PC-3 (cell line): Measurements from ENCODE around the gene RHOB. TPM values are rescaled to one million over a fixed set of nuclear protein-coding genes. Genes with fewer than 3 reads are reported as not detected.

Experiments used
- ATAC-seq: fragments of 200-7000 bp; cut with Tn5 transposase; 2 replicates; pipeline ENCODE4 v1.9.1; 2020; ENCODE audit warnings: mild to moderate bottlenecking, moderate library complexity
- BruUV-seq: library from RNA; stranded (reverse); fragments of 400-500 nt; replicated peaks from 2 replicates; lab custom pipeline; 2021; lab: Mats Ljungman, UMichigan
- CTCF ChIA-PET: fragments of 300-600 bp; sonication (Branson Sonifier 250); formaldehyde crosslinking; loops from one replicate; lab custom pipeline; 2022; ENCODE audit warnings: antibody characterized with exemption; lab: Charles Lee
- POLR2A ChIA-PET: fragments of 300-600 bp; sonication (Branson Sonifier 250); formaldehyde crosslinking; loops from one replicate; lab custom pipeline; 2022; ENCODE audit warnings: antibody characterized with exemption; ENCODE audit not compliant: unreplicated experiment; lab: Charles Lee
- DNase-seq: peaks from one replicate; pipeline ENCODE4 v3.0.0-alpha.2; 2015
- H2AFZ ChIP-seq: fragments of 300-600 bp; sonication (generic); 2 replicates; pipeline ENCODE4 v1.6.0; 2016; ENCODE audit warnings: antibody characterized with exemption, low read length
- H3F3A ChIP-seq: fragments of 300-600 bp; sonication (generic); one replicate; pipeline ENCODE4 v1.6.0; 2017; ENCODE audit warnings: antibody characterized with exemption, low read length, control low read depth, mild to moderate bottlenecking; ENCODE audit not compliant: unreplicated experiment
- H3K27ac ChIP-seq: fragments of 300-600 bp; sonication (generic); 2 replicates; pipeline ENCODE4 v1.5.1; 2016; ENCODE audit warnings: mild to moderate bottlenecking, low read length
- H3K27me3 ChIP-seq: fragments of 300-600 bp; sonication (generic); 2 replicates; pipeline ENCODE4 v1.6.1; 2016; ENCODE audit warnings: low read length, mixed read lengths
- H3K36me3 ChIP-seq: fragments of 300-600 bp; sonication (generic); 2 replicates; pipeline ENCODE4 v1.6.1; 2016; ENCODE audit warnings: low read depth, mixed run types, low read length, mixed read lengths
- H3K4me1 ChIP-seq: fragments of 300-600 bp; sonication (generic); 2 replicates; pipeline ENCODE4 v1.5.1; 2016; ENCODE audit warnings: low read length; ENCODE audit not compliant: insufficient read depth
- H3K4me2 ChIP-seq: fragments of 300-600 bp; sonication (generic); 2 replicates; pipeline ENCODE4 v1.6.0; 2016; ENCODE audit warnings: low read length
- H3K4me3 ChIP-seq: fragments of 300-600 bp; sonication (generic); 2 replicates; pipeline ENCODE4 v1.5.1; 2016; ENCODE audit warnings: mild to moderate bottlenecking, low read length, mixed read lengths
- H3K79me2 ChIP-seq: fragments of 300-600 bp; sonication (generic); 2 replicates; pipeline ENCODE4 v1.6.1; 2017; ENCODE audit warnings: low read length, mixed read lengths
- H3K9ac ChIP-seq: fragments of 300-600 bp; sonication (generic); 2 replicates; pipeline ENCODE4 v1.6.0; 2016; ENCODE audit warnings: mild to moderate bottlenecking, low read length
- H3K9me2 ChIP-seq: fragments of 300-600 bp; sonication (generic); replicated peaks from 2 replicates; pipeline ENCODE4 v1.6.1; 2016; ENCODE audit warnings: mixed run types, low read length, mixed read lengths
- H3K9me3 ChIP-seq: fragments of 300-600 bp; sonication (generic); 2 replicates; pipeline ENCODE4 v1.6.1; 2016; ENCODE audit warnings: low read length, mixed read lengths
- H4K20me1 ChIP-seq: fragments of 300-600 bp; sonication (generic); 2 replicates; pipeline ENCODE4 v1.6.1; 2016; ENCODE audit warnings: low read length, mixed read lengths
- CTCF ChIP-seq: fragments of 300-600 bp; sonication (generic); conservative IDR thresholded peaks from 2 replicates; pipeline ENCODE4 v1.5.1; 2017; ENCODE audit warnings: antibody characterized with exemption, low read depth, mild to moderate bottlenecking, low read length
- EZH2 ChIP-seq: fragments of 300-600 bp; sonication (generic); IDR thresholded peaks from one replicate; pipeline ENCODE4 v1.6.1; 2017; ENCODE audit warnings: antibody characterized with exemption, mild to moderate bottlenecking, low read length; ENCODE audit not compliant: unreplicated experiment
- EZH2phosphoT487 ChIP-seq: fragments of 300-600 bp; sonication (generic); IDR thresholded peaks from 2 replicates; pipeline ENCODE4 v1.6.1; 2018; ENCODE audit warnings: mild to moderate bottlenecking, antibody characterized with exemption, low read length, borderline replicate concordance
- intact Hi-C: fragments of 100-400 bp; cut with micrococcal nuclease; formaldehyde crosslinking; loops from 2 replicates; pipeline ENCODE4 v1.9.0; 2023
- total RNA-seq: library from RNA; depleted of rRNA; stranded (reverse); fragments of >200 nt; gene quantifications from 2 replicates; pipeline ENCODE4 v1.2.3, GENCODE V29; 2014

Gene RHOB
- total RNA-seq, 1 experiment from 2014 or later = 88.5 TPM

GRCh38 chr2:20488782-20489181 lies 41.9 kb downstream of the RHOB start:
- ATAC-seq = no peak
- Histone ChIP-seq H3K9ac (no peak overlapping the region), H3K9me3 (no peaks in the 10 kb centered on the region), H3K9me2 (no peaks in the 10 kb centered on the region), H3K4me3 (no peak overlapping the region), H3K27ac (no peak overlapping the region), H3F3A (no peaks in the 10 kb centered on the region), H3K4me2 (no peak overlapping the region), H3K79me2 (no peaks in the 10 kb centered on the region), H3K4me1 (no peaks in the 10 kb centered on the region), H2AFZ (peak overlapping the region; percentile 36; the same call in 1 of the 2 replicates), H3K27me3 (no peaks in the 10 kb centered on the region), H4K20me1 (no peaks in the 10 kb centered on the region), H3K36me3 (no peaks in the 10 kb centered on the region)
- intact Hi-C loops = no loop called here
- ChIA-PET CTCF (no interaction called here), POLR2A (no interaction called here)
- TF ChIP-seq EZH2 (no peak), CTCF (no peak), EZH2phosphoT487 (no peak)
- BruUV-seq = no TSS peak
- no peak for DNase-seq

- no peak overlapping the region for H3K4me2 ChIP-seq
- H4K20me1 ChIP-seq = no peaks in the 10 kb centered on the region
- no TSS peak for BruUV-seq
- peaks cover 3% of the 10 kb centered on the region; the same call in 1 of the 2 replicates for H3K4me1 ChIP-seq
- H3K36me3 ChIP-seq = no peaks in the 10 kb centered on the region
- H3K79me2 ChIP-seq = no peaks in the 10 kb centered on the region
- intact Hi-C loops = no loop called here
- H3K4me3 ChIP-seq = no peak overlapping the region
- no peak for TF ChIP-seq EZH2phosphoT487
- no peak for TF ChIP-seq EZH2
- TF ChIP-seq CTCF = no peak
- H3K27ac ChIP-seq = no peak overlapping the region
- no peak overlapping the region for H2AFZ ChIP-seq
- H3K9me3 ChIP-seq = no peaks in the 10 kb centered on the region
- CTCF ChIA-PET = no interaction called here
- H3F3A ChIP-seq = no peaks in the 10 kb centered on the region
- POLR2A ChIA-PET = no interaction called here
- H3K27me3 ChIP-seq = no peaks in the 10 kb centered on the region
- no peaks in the 10 kb centered on the region for H3K9me2 ChIP-seq
- no peak for ATAC-seq
- H3K9ac ChIP-seq = no peak overlapping the region
- no peak for DNase-seq
Measured at GRCh38 chr2:20490300-20491181, 43.7 kb downstream of the RHOB start.
